Measurements from ENCODE around the gene SPTBN4.
"Not testable (repeated sequence)": the region's sequence is repeated elsewhere in the genome, so short reads cannot be mapped to it uniquely, and the experiment has no call there.

The SPTBN4 gene

GRCh38 chr19:40586611-40587010 is 119.8 kb downstream of the SPTBN4 start:
- Mint-ChIP-seq H3K36me3 (ENCODE audit: low read depth) (peaks cover 44% of the 10 kb centered on the region), H3K27ac (peak overlapping the region; percentile 44), H3K4me1 (ENCODE audit: low read depth) (peaks cover 17% of the 10 kb centered on the region), H3K9me3 (no peaks in the 10 kb centered on the region), H3K27me3 (ENCODE audit: low read depth) (no peaks in the 10 kb centered on the region), H3K4me3 (no peak overlapping the region)
- DNase-seq (ENCODE audit: low spot score): no peak

- Mint-ChIP-seq H3K36me3 (ENCODE audit: low read depth) (peaks cover 41% of the 10 kb centered on the region), H3K9me3 (no peaks in the 10 kb centered on the region), H3K4me1 (ENCODE audit: low read depth) (peaks cover 17% of the 10 kb centered on the region), H3K4me3 (no peak overlapping the region), H3K27ac (no peak overlapping the region), H3K27me3 (ENCODE audit: low read depth) (no peaks in the 10 kb centered on the region)
- DNase-seq (ENCODE audit: low spot score): no peak
These were observed 121.5 kb downstream of the SPTBN4 start for GRCh38 chr19:40588110-40588854.

- peaks cover 41% of the 10 kb centered on the region for H3K36me3 Mint-ChIP-seq (ENCODE audit: low read depth)
- no peak overlapping the region for H3K27ac Mint-ChIP-seq
These were observed 122.2 kb downstream of the SPTBN4 start for GRCh38 chr19:40588926-40589569.

GRCh38 chr19:40589591-40590429 is 123.0 kb downstream of the SPTBN4 start:
- Mint-ChIP-seq H3K36me3 (ENCODE audit: low read depth) (peaks cover 35% of the 10 kb centered on the region), H3K4me3 (no peak overlapping the region), H3K9me3 (no peaks in the 10 kb centered on the region), H3K27ac (no peak overlapping the region), H3K4me1 (ENCODE audit: low read depth) (peaks cover 19% of the 10 kb centered on the region), H3K27me3 (ENCODE audit: low read depth) (peaks cover 4% of the 10 kb centered on the region)
- no peak for DNase-seq (ENCODE audit: low spot score)

More at GRCh38 chr19:40588926-40589569, 122.2 kb downstream of the SPTBN4 start:
- Mint-ChIP-seq H3K9me3 (no peaks in the 10 kb centered on the region), H3K27me3 (ENCODE audit: low read depth) (no peaks in the 10 kb centered on the region), H3K4me1 (ENCODE audit: low read depth) (peaks cover 15% of the 10 kb centered on the region), H3K4me3 (no peak overlapping the region)
- no peak for DNase-seq (ENCODE audit: low spot score)

- H3K9me3 Mint-ChIP-seq: no peaks in the 10 kb centered on the region
- H3K36me3 Mint-ChIP-seq (ENCODE audit: low read depth): peaks cover 31% of the 10 kb centered on the region
- H3K27me3 Mint-ChIP-seq (ENCODE audit: low read depth): peaks cover 4% of the 10 kb centered on the region
- no peak for DNase-seq (ENCODE audit: low spot score)
- no peak overlapping the region for H3K4me3 Mint-ChIP-seq
- peaks cover 22% of the 10 kb centered on the region for H3K4me1 Mint-ChIP-seq (ENCODE audit: low read depth)
- H3K27ac Mint-ChIP-seq: no peak overlapping the region
These were observed 123.9 kb downstream of the SPTBN4 start for GRCh38 chr19:40590464-40591265.

GRCh38 chr19:40591724-40592123 is 124.9 kb downstream of the SPTBN4 start:
- H3K4me1 Mint-ChIP-seq (ENCODE audit: low read depth): peaks cover 13% of the 10 kb centered on the region
- H3K27me3 Mint-ChIP-seq (ENCODE audit: low read depth); DNase-seq (ENCODE audit: low spot score); H3K4me3 Mint-ChIP-seq; H3K27ac Mint-ChIP-seq; H3K9me3 Mint-ChIP-seq: not testable (repeated sequence)
- H3K36me3 Mint-ChIP-seq (ENCODE audit: low read depth): peaks cover 22% of the 10 kb centered on the region

GRCh38 chr19:40592170-40592569 is 125.4 kb downstream of the SPTBN4 start:
- no peaks in the 10 kb centered on the region for H3K9me3 Mint-ChIP-seq
- peaks cover 13% of the 10 kb centered on the region for H3K4me1 Mint-ChIP-seq (ENCODE audit: low read depth)
- H3K4me3 Mint-ChIP-seq: no peak overlapping the region
- no peak for DNase-seq (ENCODE audit: low spot score)
- peaks cover 9% of the 10 kb centered on the region for H3K27me3 Mint-ChIP-seq (ENCODE audit: low read depth)
- peaks cover 18% of the 10 kb centered on the region for H3K36me3 Mint-ChIP-seq (ENCODE audit: low read depth)
- no peak overlapping the region for H3K27ac Mint-ChIP-seq

- H3K27ac Mint-ChIP-seq: peak overlapping the region; percentile 31
- H3K9me3 Mint-ChIP-seq: no peaks in the 10 kb centered on the region
- no peak for DNase-seq (ENCODE audit: low spot score)
- H3K27me3 Mint-ChIP-seq (ENCODE audit: low read depth): peaks cover 25% of the 10 kb centered on the region
- H3K4me3 Mint-ChIP-seq: no peak overlapping the region
- peaks cover 28% of the 10 kb centered on the region for H3K4me1 Mint-ChIP-seq (ENCODE audit: low read depth)
- peaks cover 10% of the 10 kb centered on the region for H3K36me3 Mint-ChIP-seq (ENCODE audit: low read depth)
These were observed 127.5 kb downstream of the SPTBN4 start for GRCh38 chr19:40594255-40594654.

- H3K27ac Mint-ChIP-seq: peak overlapping the region; percentile 31
- peaks cover 30% of the 10 kb centered on the region for H3K4me1 Mint-ChIP-seq (ENCODE audit: low read depth)
- no peak for DNase-seq (ENCODE audit: low spot score)
- H3K27me3 Mint-ChIP-seq (ENCODE audit: low read depth): peaks cover 30% of the 10 kb centered on the region
- peak overlapping the region; percentile 7 for H3K4me3 Mint-ChIP-seq
- H3K36me3 Mint-ChIP-seq (ENCODE audit: low read depth): peaks cover 10% of the 10 kb centered on the region
- H3K9me3 Mint-ChIP-seq: no peaks in the 10 kb centered on the region
These were observed 127.9 kb downstream of the SPTBN4 start for GRCh38 chr19:40594657-40595091.

- H3K4me1 Mint-ChIP-seq (ENCODE audit: low read depth): peaks cover 40% of the 10 kb centered on the region
- H3K4me3 Mint-ChIP-seq: no peak overlapping the region
- H3K9me3 Mint-ChIP-seq: no peaks in the 10 kb centered on the region
- H3K36me3 Mint-ChIP-seq (ENCODE audit: low read depth): peaks cover 3% of the 10 kb centered on the region
- H3K27me3 Mint-ChIP-seq (ENCODE audit: low read depth): peaks cover 41% of the 10 kb centered on the region
- DNase-seq (ENCODE audit: low spot score): peak; percentile 52
- H3K27ac Mint-ChIP-seq: no peak overlapping the region
These were observed 130.0 kb downstream of the SPTBN4 start for GRCh38 chr19:40596608-40597328.

- H3K4me1 Mint-ChIP-seq (ENCODE audit: low read depth): peaks cover 43% of the 10 kb centered on the region
- H3K27ac Mint-ChIP-seq: no peak overlapping the region
- peaks cover 44% of the 10 kb centered on the region for H3K27me3 Mint-ChIP-seq (ENCODE audit: low read depth)
- no peaks in the 10 kb centered on the region for H3K9me3 Mint-ChIP-seq
- no peak for DNase-seq (ENCODE audit: low spot score)
- H3K4me3 Mint-ChIP-seq: peak overlapping the region; percentile 60
- no peaks in the 10 kb centered on the region for H3K36me3 Mint-ChIP-seq (ENCODE audit: low read depth)
These were observed 130.6 kb downstream of the SPTBN4 start for GRCh38 chr19:40597329-40597838.

GRCh38 chr19:40598121-40598917 is 131.5 kb downstream of the SPTBN4 start:
- H3K27ac Mint-ChIP-seq: no peak overlapping the region
- H3K4me1 Mint-ChIP-seq (ENCODE audit: low read depth): peaks cover 48% of the 10 kb centered on the region
- H3K9me3 Mint-ChIP-seq: no peaks in the 10 kb centered on the region
- DNase-seq (ENCODE audit: low spot score): peak; percentile 77
- H3K27me3 Mint-ChIP-seq (ENCODE audit: low read depth): peaks cover 48% of the 10 kb centered on the region
- peak overlapping the region; percentile 38 for H3K4me3 Mint-ChIP-seq
- H3K36me3 Mint-ChIP-seq (ENCODE audit: low read depth): no peaks in the 10 kb centered on the region
